ENCODE measurements around the gene FDPS.

FDPS gene

DNA sequence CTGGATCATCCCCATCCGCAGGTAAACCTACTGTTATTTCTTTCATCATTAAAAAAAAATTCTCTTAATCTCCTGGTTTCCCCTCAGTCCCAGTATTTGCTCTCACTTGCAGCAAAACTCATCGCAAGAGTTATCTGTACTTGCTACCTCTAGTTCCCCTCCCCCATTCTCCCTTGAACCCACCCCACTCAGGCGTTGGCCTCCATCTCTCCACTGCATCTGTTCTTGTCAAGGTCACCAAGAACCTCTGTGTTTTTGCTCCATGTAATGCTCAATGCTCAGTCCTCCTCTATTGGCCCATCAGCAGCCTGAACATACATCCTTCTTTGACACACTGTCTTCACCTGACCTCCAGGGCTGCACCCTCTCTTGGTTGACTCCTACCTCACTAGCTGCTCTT, 12.0 kb upstream of the FDPS start:
- Mint-ChIP-seq H3K27me3 (peaks cover 42% of the 10 kb centered on the region), H3K27ac (no peak overlapping the region), H3K4me1 (ENCODE audit: low read depth) (peaks cover 3% of the 10 kb centered on the region), H3K36me3 (ENCODE audit: low read depth) (no peaks in the 10 kb centered on the region), H3K9me3 (no peaks in the 10 kb centered on the region), H3K4me3 (no peak overlapping the region)

DNA sequence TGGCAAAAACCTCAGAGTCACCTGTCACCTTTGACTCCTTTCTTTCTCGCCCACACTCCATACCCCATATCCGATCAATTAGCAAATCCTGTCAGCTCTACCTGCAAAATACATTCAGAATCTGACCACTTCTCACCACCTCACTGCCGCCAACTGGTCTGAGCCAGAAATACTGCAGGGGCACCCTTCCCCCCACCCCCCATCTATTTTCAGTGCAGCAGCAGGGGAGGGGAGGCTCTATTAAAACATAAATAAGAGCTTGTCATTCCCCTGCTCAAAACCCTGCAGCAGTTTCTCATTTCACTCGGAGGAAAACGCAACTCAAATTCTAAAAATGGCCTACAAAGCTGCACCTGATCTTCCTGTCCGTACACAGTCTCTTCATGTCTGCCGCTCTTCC, 11.3 kb upstream of the FDPS start:
- Mint-ChIP-seq H3K4me3 (no peak overlapping the region), H3K27me3 (peaks cover 42% of the 10 kb centered on the region), H3K27ac (no peak overlapping the region), H3K36me3 (ENCODE audit: low read depth) (no peaks in the 10 kb centered on the region), H3K9me3 (no peaks in the 10 kb centered on the region), H3K4me1 (ENCODE audit: low read depth) (peaks cover 3% of the 10 kb centered on the region)

DNA sequence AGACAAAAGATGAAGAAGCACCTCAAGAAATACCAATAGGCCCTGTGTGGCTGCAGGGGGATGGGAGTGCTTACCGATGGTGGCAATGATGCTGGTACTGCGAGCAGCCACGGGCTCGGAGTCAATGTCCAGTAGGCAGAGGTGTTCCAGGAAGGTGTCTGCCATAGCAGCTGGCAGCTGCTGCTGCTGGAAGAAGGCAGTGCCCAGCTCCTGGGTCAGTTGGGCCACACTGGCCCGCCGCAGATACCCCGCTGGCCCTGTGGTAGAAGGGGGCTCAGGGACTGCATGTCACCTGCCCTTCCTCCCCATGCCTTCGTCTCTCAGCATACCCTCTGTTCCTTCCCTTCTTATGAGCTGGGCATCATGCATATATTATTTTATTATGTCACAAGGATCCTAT, 8.6 kb upstream of the FDPS start:
- Mint-ChIP-seq H3K27ac (no peak overlapping the region), H3K4me3 (no peak overlapping the region), H3K9me3 (no peaks in the 10 kb centered on the region), H3K27me3 (peaks cover 26% of the 10 kb centered on the region), H3K36me3 (ENCODE audit: low read depth) (no peaks in the 10 kb centered on the region), H3K4me1 (ENCODE audit: low read depth) (no peaks in the 10 kb centered on the region)

DNA sequence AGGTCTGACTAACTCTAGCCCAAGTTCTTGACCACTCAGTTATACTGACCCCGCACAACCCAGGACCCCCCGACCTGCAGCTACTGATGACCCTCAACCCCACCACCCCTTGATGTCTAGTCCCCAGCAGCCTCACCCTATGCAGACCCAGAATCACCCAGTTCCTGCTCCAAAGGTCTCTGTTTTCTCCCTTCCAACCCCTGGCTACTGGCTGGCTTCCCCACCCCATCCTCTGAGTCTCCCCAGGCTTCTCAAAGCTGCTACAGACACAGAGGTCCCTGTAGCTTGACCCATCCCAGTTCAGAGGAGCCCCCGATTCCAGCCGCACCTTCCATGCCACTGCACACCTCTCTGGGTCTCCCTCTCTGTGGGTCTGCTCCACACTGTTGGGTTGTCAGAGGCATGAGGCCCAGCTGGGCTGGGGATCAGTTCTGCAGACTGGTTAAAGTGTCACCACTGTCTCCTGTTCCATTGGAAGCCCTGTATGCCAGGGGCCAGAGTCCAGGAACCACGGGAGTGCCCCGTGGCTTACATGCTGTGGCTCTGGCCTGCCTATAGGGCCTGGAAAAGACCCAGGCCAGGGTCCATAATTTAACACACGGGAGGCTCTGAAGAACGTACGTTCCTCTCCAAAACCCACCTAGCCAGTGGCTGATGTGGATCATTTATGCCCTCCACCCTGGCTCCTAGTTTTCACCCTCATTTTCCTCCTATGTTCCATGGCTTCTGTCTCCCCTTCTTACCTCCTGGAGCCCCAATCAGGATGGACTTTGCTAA, 7.9 kb upstream of the FDPS start:
- no peaks in the 10 kb centered on the region for H3K36me3 Mint-ChIP-seq (ENCODE audit: low read depth)
- no peaks in the 10 kb centered on the region for H3K9me3 Mint-ChIP-seq
- no peaks in the 10 kb centered on the region for H3K4me1 Mint-ChIP-seq (ENCODE audit: low read depth)
- H3K4me3 Mint-ChIP-seq: no peak overlapping the region
- peaks cover 21% of the 10 kb centered on the region for H3K27me3 Mint-ChIP-seq
- no peak overlapping the region for H3K27ac Mint-ChIP-seq

DNA sequence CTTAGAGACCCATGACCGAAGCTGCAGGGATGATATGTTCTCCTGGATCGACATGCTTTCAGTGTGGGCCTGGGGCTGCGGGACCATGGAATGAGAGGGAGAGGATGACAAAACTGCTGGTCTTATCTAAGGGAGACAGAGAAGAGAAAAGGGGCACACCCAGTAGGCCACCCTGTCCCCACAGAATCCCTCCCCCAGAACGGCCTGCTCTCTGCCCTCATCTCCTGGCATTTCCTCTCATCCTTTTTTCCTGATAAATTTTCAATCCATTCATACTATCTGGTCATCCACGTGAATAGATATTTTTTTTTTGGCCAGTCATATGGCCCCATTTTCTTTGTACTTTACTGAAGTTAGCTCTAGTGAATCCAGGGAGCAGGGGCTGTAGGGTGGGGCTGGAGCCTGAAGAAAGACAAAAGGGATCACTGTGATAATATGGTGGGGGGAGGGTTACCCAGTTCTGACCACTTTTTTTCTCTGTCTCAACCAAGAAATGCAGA, 7.3 kb upstream of the FDPS start, which contains the start of gene PKLR:
TSS of gene PKLR (minus strand) at position 97 of the 500 bp plus-strand sequence. CDS start at position 54, 43 bp downstream.
- Mint-ChIP-seq H3K27ac (no peak within 1 kb of the TSS), H3K36me3 (ENCODE audit: low read depth) (no peaks in the 10 kb centered on the region), H3K4me3 (no peak within 1 kb of the TSS)

DNA sequence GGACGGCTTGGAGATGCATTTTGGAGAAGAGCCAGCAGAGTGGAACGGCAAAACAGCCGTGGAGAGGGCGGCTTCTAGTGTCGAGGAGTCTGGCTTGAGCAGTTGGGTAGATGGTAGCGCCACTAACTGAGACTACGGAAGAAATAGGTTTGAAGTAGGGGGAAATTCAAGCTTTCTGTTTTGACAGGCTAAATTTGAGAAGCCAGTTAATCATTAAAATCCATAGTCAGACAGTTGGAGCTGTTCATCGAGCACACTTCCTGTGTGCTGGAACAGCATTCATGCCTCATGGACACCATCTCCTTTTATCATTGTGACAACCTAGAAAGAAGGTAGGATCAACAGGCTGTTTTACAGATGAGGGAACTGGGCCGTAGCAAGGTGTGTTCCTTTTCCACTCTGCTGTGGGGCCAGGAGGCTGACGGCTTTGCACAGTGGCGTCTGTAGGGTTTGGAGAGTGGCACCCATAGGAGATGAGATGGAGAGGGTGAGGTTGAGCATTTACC, 4.1 kb upstream of the FDPS start:
- no peak overlapping the region for H3K4me3 Mint-ChIP-seq
- no peaks in the 10 kb centered on the region for H3K9me3 Mint-ChIP-seq
- H3K27ac Mint-ChIP-seq: no peak overlapping the region
- H3K27me3 Mint-ChIP-seq: no peaks in the 10 kb centered on the region
- peaks cover 5% of the 10 kb centered on the region for H3K36me3 Mint-ChIP-seq (ENCODE audit: low read depth)
- H3K4me1 Mint-ChIP-seq (ENCODE audit: low read depth): peaks cover 13% of the 10 kb centered on the region

More for the DNA sequence above, 7.3 kb upstream of the FDPS start, which contains the start of gene PKLR:
- Mint-ChIP-seq H3K27me3 (peaks cover 15% of the 10 kb centered on the region), H3K4me1 (ENCODE audit: low read depth) (no peaks in the 10 kb centered on the region), H3K9me3 (no peaks in the 10 kb centered on the region)

DNA sequence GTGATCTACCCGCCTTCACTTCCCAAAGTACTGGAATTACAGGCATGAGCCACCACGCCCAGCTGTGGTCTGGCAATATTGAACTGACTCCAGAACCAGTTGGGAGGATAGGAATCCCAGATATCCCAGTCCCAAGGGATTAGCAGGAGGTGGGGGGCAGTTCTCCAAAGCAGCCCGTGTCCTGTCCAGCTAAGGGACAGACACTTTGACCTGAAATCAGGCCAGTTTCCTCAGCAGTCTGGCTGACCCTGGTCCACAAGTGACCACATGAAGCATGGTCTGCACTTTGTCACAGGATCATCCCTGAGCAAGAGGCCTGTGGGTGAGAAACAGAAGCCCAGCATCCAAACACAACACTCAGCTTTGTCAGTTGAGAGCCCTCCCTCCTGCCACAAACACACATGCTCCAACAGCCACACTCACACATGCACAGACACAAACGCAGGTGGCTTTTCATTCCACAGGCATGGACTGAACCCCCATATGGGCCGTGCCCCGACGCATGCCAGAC, 2.7 kb upstream of the FDPS start:
- Mint-ChIP-seq H3K4me3 (no peak overlapping the region), H3K36me3 (ENCODE audit: low read depth) (peaks cover 17% of the 10 kb centered on the region), H3K4me1 (ENCODE audit: low read depth) (peaks cover 25% of the 10 kb centered on the region), H3K27me3 (no peaks in the 10 kb centered on the region), H3K27ac (no peak overlapping the region), H3K9me3 (no peaks in the 10 kb centered on the region)

DNA sequence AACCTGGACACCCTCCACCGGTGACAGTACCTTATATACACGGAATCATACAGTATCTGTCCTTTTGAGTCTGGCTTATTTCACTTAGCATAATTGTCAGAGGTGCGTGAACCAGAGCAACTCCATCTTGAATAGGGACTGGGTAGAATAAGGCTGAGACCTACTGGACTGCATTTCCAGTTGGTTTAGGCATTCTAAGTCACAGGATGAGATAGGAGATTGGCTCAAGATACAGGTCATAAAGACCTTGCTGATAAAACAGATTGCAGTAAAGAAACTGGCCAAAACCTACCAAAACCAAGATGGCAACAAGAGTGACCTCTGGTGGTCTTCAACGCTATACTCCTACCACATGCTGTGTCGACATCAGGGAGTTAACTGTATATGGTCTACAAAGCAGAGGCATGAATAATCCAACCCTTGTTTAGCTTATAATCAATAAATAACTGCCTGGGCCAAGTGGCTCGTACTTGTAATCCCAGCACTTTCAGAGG, 1.4 kb upstream of the FDPS start:
- Mint-ChIP-seq H3K4me3 (peak overlapping the region; percentile 97), H3K9me3 (no peaks in the 10 kb centered on the region), H3K4me1 (ENCODE audit: low read depth) (peaks cover 32% of the 10 kb centered on the region), H3K36me3 (ENCODE audit: low read depth) (peaks cover 29% of the 10 kb centered on the region), H3K27ac (peak overlapping the region; percentile 98), H3K27me3 (no peaks in the 10 kb centered on the region)

DNA sequence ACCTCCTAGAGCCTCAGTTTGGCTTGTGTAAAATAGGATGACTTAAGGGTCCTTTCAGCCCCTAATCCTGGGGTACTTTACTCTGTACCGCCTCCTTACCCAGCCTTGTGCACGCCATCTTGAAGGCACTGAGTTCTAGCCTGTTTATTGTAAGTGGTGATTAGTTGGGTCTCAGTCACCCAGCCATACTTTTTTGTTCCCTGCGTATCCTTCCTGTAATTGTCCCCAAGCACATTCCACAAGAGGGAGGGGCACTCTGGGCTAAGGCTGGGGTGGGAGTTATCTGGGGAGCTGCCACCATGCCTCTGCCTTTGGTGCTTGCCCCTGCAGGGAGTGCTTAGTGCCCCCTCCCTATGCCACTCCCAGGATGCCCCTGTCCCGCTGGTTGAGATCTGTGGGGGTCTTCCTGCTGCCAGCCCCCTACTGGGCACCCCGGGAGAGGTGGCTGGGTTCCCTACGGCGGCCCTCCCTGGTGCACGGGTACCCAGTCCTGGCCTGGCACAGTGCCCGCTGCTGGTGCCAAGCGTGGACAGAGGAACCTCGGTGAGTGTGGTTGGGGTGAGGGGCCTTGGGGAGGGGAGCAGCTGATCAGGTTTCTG, 856 bp downstream of the FDPS start:
- H3K4me3 Mint-ChIP-seq: peak overlapping the region; percentile 97
- no peaks in the 10 kb centered on the region for H3K27me3 Mint-ChIP-seq
- H3K27ac Mint-ChIP-seq: peak overlapping the region; percentile 98
- peaks cover 34% of the 10 kb centered on the region for H3K4me1 Mint-ChIP-seq (ENCODE audit: low read depth)
- H3K9me3 Mint-ChIP-seq: no peaks in the 10 kb centered on the region
- H3K36me3 Mint-ChIP-seq (ENCODE audit: low read depth): peaks cover 46% of the 10 kb centered on the region

DNA sequence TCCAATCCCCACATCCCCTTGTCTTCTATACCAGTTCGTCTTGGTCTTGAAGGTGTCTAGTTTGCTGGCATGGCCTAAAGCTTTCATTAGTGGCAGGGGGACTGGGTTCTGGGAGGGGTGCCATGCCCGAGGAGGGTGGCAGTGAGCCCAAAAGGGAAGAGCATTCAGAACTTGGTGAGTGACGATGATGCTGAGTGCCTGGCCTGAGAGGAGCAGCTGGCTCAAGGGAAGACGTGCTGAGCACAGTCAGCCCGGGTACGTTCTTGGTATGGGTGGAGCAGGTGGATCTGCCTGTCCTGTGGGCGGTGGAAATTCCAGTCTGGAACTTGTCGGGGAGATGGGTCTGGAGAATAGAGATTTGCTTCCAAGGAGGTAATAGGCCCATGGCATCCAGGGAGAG, 4.6 kb downstream of the FDPS start:
- no peaks in the 10 kb centered on the region for H3K9me3 Mint-ChIP-seq
- H3K36me3 Mint-ChIP-seq (ENCODE audit: low read depth): peaks cover 64% of the 10 kb centered on the region
- peaks cover 26% of the 10 kb centered on the region for H3K4me1 Mint-ChIP-seq (ENCODE audit: low read depth)
- no peaks in the 10 kb centered on the region for H3K27me3 Mint-ChIP-seq
- no peak overlapping the region for H3K4me3 Mint-ChIP-seq
- no peak overlapping the region for H3K27ac Mint-ChIP-seq

DNA sequence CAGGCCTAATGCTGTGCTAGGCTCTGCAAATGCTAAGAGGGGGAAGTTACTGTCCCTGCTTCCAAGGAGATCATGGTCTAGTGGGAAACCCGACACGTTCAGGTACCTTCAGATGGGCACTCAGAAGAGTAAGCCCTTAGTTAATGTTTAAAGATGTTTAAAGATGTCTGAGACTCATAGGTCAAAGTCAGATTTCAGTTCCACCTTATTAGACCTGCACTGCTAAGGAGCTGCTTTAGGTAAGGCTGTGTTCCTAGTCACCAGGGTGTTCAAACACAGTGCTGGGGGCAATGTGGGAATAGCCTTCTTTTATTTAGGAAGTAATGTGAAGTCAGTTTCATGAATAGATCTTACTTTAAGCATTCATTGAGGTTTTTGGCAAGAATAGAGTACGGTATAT, 8.3 kb downstream of the FDPS start:
- Mint-ChIP-seq H3K4me1 (ENCODE audit: low read depth) (peaks cover 23% of the 10 kb centered on the region), H3K9me3 (no peaks in the 10 kb centered on the region), H3K27me3 (no peaks in the 10 kb centered on the region), H3K36me3 (ENCODE audit: low read depth) (peaks cover 55% of the 10 kb centered on the region), H3K4me3 (no peak overlapping the region), H3K27ac (no peak overlapping the region)

DNA sequence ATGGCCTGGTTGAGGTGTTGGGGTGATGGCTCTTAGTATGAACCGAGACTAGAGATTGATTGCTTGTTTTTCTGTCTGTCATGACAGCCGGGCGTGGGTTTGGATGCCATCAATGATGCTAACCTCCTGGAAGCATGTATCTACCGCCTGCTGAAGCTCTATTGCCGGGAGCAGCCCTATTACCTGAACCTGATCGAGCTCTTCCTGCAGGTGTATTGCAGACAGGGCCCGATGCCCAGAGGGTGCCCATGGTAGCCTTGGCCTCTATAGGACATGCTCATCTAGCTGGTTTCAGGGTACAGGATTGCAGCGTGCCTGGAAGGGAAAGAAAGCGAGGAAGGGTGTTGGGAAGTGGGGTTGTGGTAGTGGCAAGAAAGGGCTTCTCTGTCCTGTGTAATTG, 9.4 kb downstream of the FDPS start:
- H3K36me3 Mint-ChIP-seq (ENCODE audit: low read depth): peaks cover 51% of the 10 kb centered on the region
- no peaks in the 10 kb centered on the region for H3K27me3 Mint-ChIP-seq
- no peaks in the 10 kb centered on the region for H3K9me3 Mint-ChIP-seq
- peaks cover 27% of the 10 kb centered on the region for H3K4me1 Mint-ChIP-seq (ENCODE audit: low read depth)
- no peak overlapping the region for H3K4me3 Mint-ChIP-seq
- no peak overlapping the region for H3K27ac Mint-ChIP-seq

DNA sequence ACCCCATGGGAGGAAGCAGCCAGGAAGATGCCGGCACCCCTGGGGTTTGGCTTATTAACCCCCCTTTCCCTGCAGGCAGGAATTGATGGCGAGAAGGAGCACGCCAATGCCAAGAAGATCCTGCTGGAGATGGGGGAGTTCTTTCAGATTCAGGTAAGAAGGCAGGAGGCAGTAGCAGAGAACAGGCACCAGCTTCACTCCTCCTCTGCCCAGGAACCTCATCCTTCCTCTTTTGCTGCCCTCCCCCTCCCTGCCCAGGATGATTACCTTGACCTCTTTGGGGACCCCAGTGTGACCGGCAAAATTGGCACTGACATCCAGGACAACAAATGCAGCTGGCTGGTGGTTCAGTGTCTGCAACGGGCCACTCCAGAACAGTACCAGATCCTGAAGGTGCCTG, 10.9 kb downstream of the FDPS start:
- no peak overlapping the region for H3K27ac Mint-ChIP-seq
- H3K4me3 Mint-ChIP-seq: no peak overlapping the region
- H3K9me3 Mint-ChIP-seq: no peaks in the 10 kb centered on the region
- H3K4me1 Mint-ChIP-seq (ENCODE audit: low read depth): peaks cover 27% of the 10 kb centered on the region
- H3K27me3 Mint-ChIP-seq: no peaks in the 10 kb centered on the region
- H3K36me3 Mint-ChIP-seq (ENCODE audit: low read depth): peaks cover 40% of the 10 kb centered on the region

DNA sequence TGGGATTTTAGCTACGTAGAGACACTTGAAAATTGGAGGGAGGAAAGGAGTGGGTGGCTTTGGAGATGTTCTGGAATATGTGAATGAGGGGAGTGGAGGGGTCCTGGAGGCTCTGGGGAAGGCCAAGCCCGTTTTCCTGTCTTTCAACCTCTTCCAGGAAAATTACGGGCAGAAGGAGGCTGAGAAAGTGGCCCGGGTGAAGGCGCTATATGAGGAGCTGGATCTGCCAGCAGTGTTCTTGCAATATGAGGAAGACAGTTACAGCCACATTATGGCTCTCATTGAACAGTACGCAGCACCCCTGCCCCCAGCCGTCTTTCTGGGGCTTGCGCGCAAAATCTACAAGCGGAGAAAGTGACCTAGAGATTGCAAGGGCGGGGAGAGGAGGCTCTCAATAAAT, 11.6 kb downstream of the FDPS start:
- Mint-ChIP-seq H3K4me3 (peak overlapping the region; percentile 63), H3K9me3 (no peaks in the 10 kb centered on the region), H3K27ac (no peak overlapping the region), H3K4me1 (ENCODE audit: low read depth) (peaks cover 27% of the 10 kb centered on the region), H3K36me3 (ENCODE audit: low read depth) (peaks cover 34% of the 10 kb centered on the region), H3K27me3 (no peaks in the 10 kb centered on the region)

All from stimulated activated naive CD8-positive, alpha-beta T cell treated with anti-CD3 and anti-CD28 coated beads, Interleukin-15, Interleukin-2, amounts not matched to agents 100 ng/mL and 50 ng/mL, for 24 hours (primary cell).